Measurements from ENCODE around the gene PLEKHA7.

PLEKHA7 gene

GRCh38 chr11:16769386-16769785 is 244.8 kb downstream of the PLEKHA7 start:
- FAIRE-seq = no peak
- no peak for DNase-seq (ENCODE audit: insufficient read length, low spot score)
- no peak for TF ChIP-seq CTCF (IDR thresholded peaks at IDR 0.05; ENCODE audit: insufficient read depth, missing control alignments)

GRCh38 chr11:16767957-16768356 is 246.3 kb downstream of the PLEKHA7 start:
- TF ChIP-seq CTCF (IDR thresholded peaks at IDR 0.05; ENCODE audit: insufficient read depth, missing control alignments) = no peak
- FAIRE-seq (no peak), DNase-seq (ENCODE audit: insufficient read length, low spot score) (no peak)

GRCh38 chr11:16767137-16767536 is 247.1 kb downstream of the PLEKHA7 start:
- TF ChIP-seq CTCF (IDR thresholded peaks at IDR 0.05; ENCODE audit: insufficient read depth, missing control alignments) = no peak
- FAIRE-seq (no peak), DNase-seq (ENCODE audit: insufficient read length, low spot score) (no peak)

- no peak for TF ChIP-seq CTCF (IDR thresholded peaks at IDR 0.05; ENCODE audit: insufficient read depth, missing control alignments)
- no peak for FAIRE-seq
These were observed 249.3 kb downstream of the PLEKHA7 start for GRCh38 chr11:16764888-16765287.

GRCh38 chr11:16763746-16764145 is 250.5 kb downstream of the PLEKHA7 start:
- no peak for TF ChIP-seq CTCF (IDR thresholded peaks at IDR 0.05; ENCODE audit: insufficient read depth, missing control alignments)
- no peak for DNase-seq (ENCODE audit: insufficient read length, low spot score)
- FAIRE-seq = no peak

More at GRCh38 chr11:16764888-16765287, 249.3 kb downstream of the PLEKHA7 start:
- DNase-seq (ENCODE audit: insufficient read length, low spot score) = no peak

GRCh38 chr11:16759857-16760508 is 254.2 kb downstream of the PLEKHA7 start:
- DNase-seq (ENCODE audit: insufficient read length, low spot score) (no peak), FAIRE-seq (no peak)
- TF ChIP-seq CTCF (IDR thresholded peaks at IDR 0.05; ENCODE audit: insufficient read depth, missing control alignments) = no peak

- FAIRE-seq (no peak), DNase-seq (ENCODE audit: insufficient read length, low spot score) (no peak)
- no peak for TF ChIP-seq CTCF (IDR thresholded peaks at IDR 0.05; ENCODE audit: insufficient read depth, missing control alignments)
These were observed 255.7 kb downstream of the PLEKHA7 start for GRCh38 chr11:16758382-16759024.
